Keratinocyte (primary cell): Measurements from ENCODE around the gene GRIPAP1.

ENCODE experiments used
- EZH2 ChIP-seq: IDR thresholded peaks from one replicate; pipeline ENCODE4 v1.6.1; 2012; ENCODE audit warnings: inconsistent platforms, mild to moderate bottlenecking, low read length, moderate library complexity
- TF ChIP-seq, protein P1 (sequence below), 3 experiments: IDR thresholded peaks in 1 of 3; conservative IDR thresholded peaks in 1 of 3; optimal IDR thresholded peaks in 1 of 3; 2 replicates in 2 of 3; 3 replicates in 1 of 3; pipeline versions ENCODE3 to v1.5.1; 2011; ENCODE audit warnings: low read length in 3 of 3, mild to moderate bottlenecking in 3 of 3, moderate library complexity in 2 of 3, control low read depth in 1 of 3, inconsistent platforms in 1 of 3; ENCODE audit not compliant: insufficient read depth in 2 of 3; ENCODE audit errors: extremely low read depth in 1 of 3

DNA sequence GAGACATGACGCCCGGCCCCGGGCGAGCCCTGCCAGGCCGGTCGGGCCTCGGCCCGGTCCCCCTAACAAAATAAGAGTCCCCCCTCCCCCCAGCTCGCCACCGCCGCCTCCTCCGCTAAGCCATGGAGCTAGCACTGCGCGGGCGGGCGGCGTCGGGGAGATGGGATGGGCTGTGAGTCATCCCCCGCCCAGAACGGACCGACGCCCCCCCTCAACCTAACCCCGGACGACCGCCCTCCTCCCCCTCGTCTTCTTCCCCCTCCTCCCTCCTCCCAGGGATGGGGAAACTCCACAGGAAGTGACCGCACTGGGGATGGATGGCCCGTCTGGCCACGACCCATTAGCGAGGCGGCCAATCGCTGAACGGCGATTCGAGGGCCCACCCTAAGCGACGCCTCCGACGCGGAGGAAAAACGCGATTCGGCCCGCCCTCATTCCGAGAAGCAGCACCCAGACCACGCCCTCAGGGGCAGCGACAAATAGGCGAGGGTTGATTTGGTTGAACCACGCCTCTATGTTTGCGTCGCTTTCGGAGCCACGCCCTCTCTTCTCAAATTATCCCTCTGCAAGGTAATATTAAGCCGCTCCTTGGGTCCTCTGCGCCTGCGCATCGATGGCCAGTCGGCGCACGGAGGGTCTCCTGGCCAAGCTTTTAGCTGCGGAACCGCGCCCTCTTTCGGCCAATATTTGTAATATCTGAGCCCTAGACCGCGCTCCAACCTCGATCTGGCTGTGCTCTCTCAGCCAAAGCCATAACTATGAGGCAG lies 41.3 kb upstream of the GRIPAP1 start, which contains the start of gene TFE3:
- TF ChIP-seq, protein P1, sequence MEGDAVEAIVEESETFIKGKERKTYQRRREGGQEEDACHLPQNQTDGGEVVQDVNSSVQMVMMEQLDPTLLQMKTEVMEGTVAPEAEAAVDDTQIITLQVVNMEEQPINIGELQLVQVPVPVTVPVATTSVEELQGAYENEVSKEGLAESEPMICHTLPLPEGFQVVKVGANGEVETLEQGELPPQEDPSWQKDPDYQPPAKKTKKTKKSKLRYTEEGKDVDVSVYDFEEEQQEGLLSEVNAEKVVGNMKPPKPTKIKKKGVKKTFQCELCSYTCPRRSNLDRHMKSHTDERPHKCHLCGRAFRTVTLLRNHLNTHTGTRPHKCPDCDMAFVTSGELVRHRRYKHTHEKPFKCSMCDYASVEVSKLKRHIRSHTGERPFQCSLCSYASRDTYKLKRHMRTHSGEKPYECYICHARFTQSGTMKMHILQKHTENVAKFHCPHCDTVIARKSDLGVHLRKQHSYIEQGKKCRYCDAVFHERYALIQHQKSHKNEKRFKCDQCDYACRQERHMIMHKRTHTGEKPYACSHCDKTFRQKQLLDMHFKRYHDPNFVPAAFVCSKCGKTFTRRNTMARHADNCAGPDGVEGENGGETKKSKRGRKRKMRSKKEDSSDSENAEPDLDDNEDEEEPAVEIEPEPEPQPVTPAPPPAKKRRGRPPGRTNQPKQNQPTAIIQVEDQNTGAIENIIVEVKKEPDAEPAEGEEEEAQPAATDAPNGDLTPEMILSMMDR (optimal IDR thresholded peaks at IDR 0.05 in 1 of 3, IDR thresholded peaks at IDR 0.05 in 1 of 3, conservative IDR thresholded peaks at IDR 0.05 in 1 of 3; ENCODE audit: extremely low read depth in 1 of 3, insufficient read depth in 2 of 3, low read length in 3 of 3) = peak; percentile 46 to 71 (median 56)
- TF ChIP-seq EZH2 = no peak
